DND-41 (cell line): ENCODE data around the gene ZCCHC3.

ENCODE experiments used
- ATAC-seq: fragments of 200-7000 bp; cut with Tn5 transposase; 3 replicates; pipeline ENCODE4 v1.9.1; 2021; ENCODE audit warnings: low read depth; ENCODE audit not compliant: insufficient read depth
- DNase-seq: peaks from one replicate; pipeline ENCODE4 v3.0.0-alpha.2; 2020
- H2AFZ ChIP-seq: 2 replicates; pipeline ENCODE4 v1.6.0; 2012; ENCODE audit warnings: low read depth, low read length
- H3K27ac ChIP-seq: 2 replicates; pipeline ENCODE4 v1.5.1; 2012; ENCODE audit warnings: low read length, inconsistent platforms
- H3K27me3 ChIP-seq: fragments of 200-600 bp; sonication (generic); 2 replicates; pipeline ENCODE4 v1.6.0; 2012; ENCODE audit warnings: low read length, mild to moderate bottlenecking, inconsistent platforms; ENCODE audit not compliant: insufficient read depth, poor library complexity
- H3K36me3 ChIP-seq: 2 replicates; pipeline ENCODE4 v1.5.1; 2012; ENCODE audit warnings: low read length, inconsistent platforms; ENCODE audit not compliant: insufficient read depth
- H3K4me1 ChIP-seq: 2 replicates; pipeline ENCODE4 v1.5.1; 2012; ENCODE audit warnings: mild to moderate bottlenecking, low read length; ENCODE audit not compliant: insufficient read depth
- H3K4me2 ChIP-seq: 2 replicates; pipeline ENCODE4 v1.6.0; 2012; ENCODE audit warnings: mild to moderate bottlenecking, moderate library complexity, low read length, inconsistent platforms; ENCODE audit not compliant: insufficient read depth
- H3K4me3 ChIP-seq, 2 experiments: fragments of 200-600 bp in 1 of 2; shearing (Covaris generic) in 1 of 2; 2 replicates each; pipeline ENCODE4 v1.5.1; 2012 to 2016; ENCODE audit warnings: inconsistent platforms in 2 of 2, low read length in 2 of 2, mild to moderate bottlenecking in 2 of 2, low read depth in 1 of 2, moderate library complexity in 1 of 2
- H3K79me2 ChIP-seq: 2 replicates; pipeline ENCODE4 v1.6.0; 2012; ENCODE audit warnings: low read length, inconsistent platforms; ENCODE audit not compliant: insufficient read depth
- H3K9ac ChIP-seq: 2 replicates; pipeline ENCODE4 v1.6.0; 2012; ENCODE audit warnings: low read depth, mild to moderate bottlenecking, inconsistent platforms, low read length, moderate library complexity
- H3K9me3 ChIP-seq: 2 replicates; pipeline ENCODE4 v1.5.1; 2012; ENCODE audit warnings: low read length, moderate library complexity, mild to moderate bottlenecking, inconsistent platforms; ENCODE audit not compliant: insufficient read depth, severe bottlenecking
- H4K20me1 ChIP-seq: 2 replicates; pipeline ENCODE4 v1.6.0; 2012; ENCODE audit warnings: low read length; ENCODE audit not compliant: insufficient read depth
- EZH2 ChIP-seq: IDR thresholded peaks from 3 replicates; pipeline ENCODE4 v1.6.1; 2012; ENCODE audit warnings: borderline replicate concordance, low read depth, mild to moderate bottlenecking, moderate library complexity, low read length, inconsistent platforms; ENCODE audit not compliant: severe bottlenecking
- TF ChIP-seq, protein P1 (sequence below): IDR thresholded peaks from 2 replicates; pipeline ENCODE4 v1.5.1; 2012; ENCODE audit warnings: borderline replicate concordance, low read length, moderate library complexity, mild to moderate bottlenecking; ENCODE audit not compliant: poor library complexity, severe bottlenecking; ENCODE audit errors: extremely low read depth

Gene ZCCHC3

GRCh38 chr20:270517-270916 lies 26.9 kb upstream of the ZCCHC3 start:
- Histone ChIP-seq H3K27me3 (peaks cover 4% of the 10 kb centered on the region), H3K9me3 (no peaks in the 10 kb centered on the region), H3K27ac (no peak overlapping the region), H4K20me1 (no peaks in the 10 kb centered on the region), H3K36me3 (peaks cover 4% of the 10 kb centered on the region; the same call in 1 of the 2 replicates), H3K79me2 (no peaks in the 10 kb centered on the region), H3K4me3 (no peak overlapping the region), H3K4me1 (peaks cover 13% of the 10 kb centered on the region), H3K4me2 (no peak overlapping the region), H2AFZ (no peak overlapping the region), H3K9ac (no peak overlapping the region)
- DNase-seq, result no peak
- no peak for ATAC-seq
- TF ChIP-seq EZH2, result no peak
- TF ChIP-seq, protein P1, sequence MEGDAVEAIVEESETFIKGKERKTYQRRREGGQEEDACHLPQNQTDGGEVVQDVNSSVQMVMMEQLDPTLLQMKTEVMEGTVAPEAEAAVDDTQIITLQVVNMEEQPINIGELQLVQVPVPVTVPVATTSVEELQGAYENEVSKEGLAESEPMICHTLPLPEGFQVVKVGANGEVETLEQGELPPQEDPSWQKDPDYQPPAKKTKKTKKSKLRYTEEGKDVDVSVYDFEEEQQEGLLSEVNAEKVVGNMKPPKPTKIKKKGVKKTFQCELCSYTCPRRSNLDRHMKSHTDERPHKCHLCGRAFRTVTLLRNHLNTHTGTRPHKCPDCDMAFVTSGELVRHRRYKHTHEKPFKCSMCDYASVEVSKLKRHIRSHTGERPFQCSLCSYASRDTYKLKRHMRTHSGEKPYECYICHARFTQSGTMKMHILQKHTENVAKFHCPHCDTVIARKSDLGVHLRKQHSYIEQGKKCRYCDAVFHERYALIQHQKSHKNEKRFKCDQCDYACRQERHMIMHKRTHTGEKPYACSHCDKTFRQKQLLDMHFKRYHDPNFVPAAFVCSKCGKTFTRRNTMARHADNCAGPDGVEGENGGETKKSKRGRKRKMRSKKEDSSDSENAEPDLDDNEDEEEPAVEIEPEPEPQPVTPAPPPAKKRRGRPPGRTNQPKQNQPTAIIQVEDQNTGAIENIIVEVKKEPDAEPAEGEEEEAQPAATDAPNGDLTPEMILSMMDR, result no peak

DNA sequence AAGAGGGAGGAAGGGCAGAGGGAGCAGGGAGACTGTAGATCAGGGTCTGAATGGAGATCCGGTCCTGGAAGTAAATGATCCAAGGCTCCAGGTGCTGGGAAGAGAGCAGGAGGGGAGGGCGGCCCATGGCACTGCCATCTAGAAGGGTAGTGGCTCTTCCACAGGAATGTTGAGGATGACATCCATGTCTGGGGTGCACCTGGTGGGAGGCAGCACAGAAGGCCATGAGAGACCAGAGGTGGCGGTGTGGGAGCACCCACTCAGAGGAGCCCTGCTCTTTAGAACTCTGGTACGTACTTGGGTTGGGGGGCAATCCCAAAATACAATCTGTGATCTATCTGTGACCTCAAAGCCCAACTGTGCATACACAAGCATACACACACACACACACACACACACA lies 26.3 kb upstream of the ZCCHC3 start:
- H3K4me3 ChIP-seq, result no peak overlapping the region
- H4K20me1 ChIP-seq, result no peaks in the 10 kb centered on the region
- no peak for TF ChIP-seq EZH2
- TF ChIP-seq, protein P1, result no peak
- no peak overlapping the region for H2AFZ ChIP-seq
- no peak overlapping the region for H3K4me2 ChIP-seq
- DNase-seq, result no peak
- no peak for ATAC-seq
- no peaks in the 10 kb centered on the region for H3K79me2 ChIP-seq
- no peak overlapping the region for H3K9ac ChIP-seq
- peaks cover 10% of the 10 kb centered on the region; the same call in 1 of the 2 replicates for H3K36me3 ChIP-seq
- H3K9me3 ChIP-seq, result no peaks in the 10 kb centered on the region
- peaks cover 13% of the 10 kb centered on the region for H3K4me1 ChIP-seq
- no peak overlapping the region for H3K27ac ChIP-seq
- peaks cover 4% of the 10 kb centered on the region for H3K27me3 ChIP-seq

DNA sequence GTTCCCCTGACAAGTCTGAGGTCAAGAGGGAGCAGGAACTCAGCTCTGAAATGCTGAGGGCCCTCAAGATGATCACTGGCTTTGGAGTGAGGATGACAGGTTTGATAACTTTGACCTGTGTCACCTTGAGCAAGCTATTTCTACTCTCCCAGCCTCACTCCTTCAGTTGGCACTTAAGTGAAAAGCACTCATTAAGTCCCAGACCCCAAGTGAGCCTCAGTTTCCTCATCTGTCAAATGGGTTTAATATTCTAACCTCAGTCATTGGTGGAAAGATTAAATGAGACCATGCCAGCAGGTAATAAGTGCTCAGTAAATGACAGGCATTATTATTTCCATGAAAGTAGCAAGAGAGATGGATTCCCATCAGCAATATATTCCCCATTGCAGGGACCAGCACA lies 25.8 kb upstream of the ZCCHC3 start:
- no peak for DNase-seq
- Histone ChIP-seq H3K9me3 (no peaks in the 10 kb centered on the region), H3K79me2 (no peaks in the 10 kb centered on the region), H3K4me3 (no peak overlapping the region), H4K20me1 (no peaks in the 10 kb centered on the region), H3K9ac (no peak overlapping the region), H3K27me3 (peaks cover 3% of the 10 kb centered on the region), H3K27ac (no peak overlapping the region), H3K36me3 (peaks cover 14% of the 10 kb centered on the region), H3K4me2 (no peak overlapping the region), H3K4me1 (peaks cover 8% of the 10 kb centered on the region), H2AFZ (no peak overlapping the region)
- no peak for ATAC-seq
- TF ChIP-seq, protein P1, result no peak
- no peak for TF ChIP-seq EZH2

DNA sequence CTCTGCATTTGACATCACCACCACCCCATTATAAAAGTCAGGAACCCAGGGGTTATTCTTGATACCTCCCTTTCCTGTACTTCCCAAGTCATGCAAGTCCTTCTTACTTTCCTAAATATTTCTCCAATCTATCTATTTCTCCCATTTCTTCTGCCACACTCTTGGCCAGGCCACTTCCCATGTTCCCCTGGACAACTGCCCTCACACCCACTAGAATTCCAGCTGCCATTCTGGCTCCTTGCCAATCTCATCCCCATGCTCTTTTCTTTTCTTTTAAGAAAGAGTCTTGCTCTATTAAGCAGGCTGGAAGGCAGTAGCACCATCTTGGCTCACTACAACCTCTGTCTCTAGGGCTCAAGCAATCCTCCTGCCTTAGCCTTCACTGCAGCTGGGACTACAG lies 24.7 kb upstream of the ZCCHC3 start:
- no peak overlapping the region for H2AFZ ChIP-seq
- H3K27ac ChIP-seq, result no peak overlapping the region
- no peaks in the 10 kb centered on the region for H3K9me3 ChIP-seq
- TF ChIP-seq EZH2, result no peak
- TF ChIP-seq, protein P1, result no peak
- H3K4me2 ChIP-seq, result no peak overlapping the region
- no peaks in the 10 kb centered on the region for H3K4me1 ChIP-seq
- DNase-seq (no peak), ATAC-seq (no peak)
- H3K27me3 ChIP-seq, result no peaks in the 10 kb centered on the region
- peaks cover 26% of the 10 kb centered on the region for H3K36me3 ChIP-seq
- H3K4me3 ChIP-seq, result no peak overlapping the region
- H3K9ac ChIP-seq, result no peak overlapping the region
- H4K20me1 ChIP-seq, result no peaks in the 10 kb centered on the region
- H3K79me2 ChIP-seq, result no peaks in the 10 kb centered on the region
